ENCODE measurements around the gene MMP12.

GRCh38 chr11:102837646-102838045 lies 37.1 kb downstream of the MMP12 start:
- TF ChIP-seq CTCF (IDR thresholded peaks at IDR 0.05) (no peak), POLR2A (IDR thresholded peaks at IDR 0.05) (no peak)
